Nephron progenitor cell (in vitro differentiated cells): ENCODE measurements around the gene TIPARP.

ENCODE experiments used
- DNase-seq: peaks from one replicate; pipeline ENCODE4 v3.0.0; 2021
- H3K27ac Mint-ChIP-seq: 2 replicates; pipeline ENCODE4 v1.8.0; 2021; ENCODE audit warnings: mild to moderate bottlenecking, moderate library complexity, mixed read lengths
- H3K27me3 Mint-ChIP-seq: 2 replicates; pipeline ENCODE4 v1.8.0; 2021; ENCODE audit warnings: mild to moderate bottlenecking, low read depth, mixed read lengths; ENCODE audit not compliant: poor library complexity
- H3K36me3 Mint-ChIP-seq: 2 replicates; pipeline ENCODE4 v1.8.0; 2021; ENCODE audit warnings: low read depth, mixed read lengths
- H3K4me1 Mint-ChIP-seq: 2 replicates; pipeline ENCODE4 v1.8.0; 2021; ENCODE audit warnings: mixed read lengths
- H3K4me3 Mint-ChIP-seq: 2 replicates; pipeline ENCODE4 v1.8.0; 2021; ENCODE audit warnings: mild to moderate bottlenecking, moderate library complexity, mixed read lengths
- H3K9me3 Mint-ChIP-seq: 2 replicates; pipeline ENCODE4 v1.8.0; 2021; ENCODE audit warnings: mild to moderate bottlenecking, moderate library complexity, mixed read lengths
- TF ChIP-seq, protein P1 (sequence below): fragments of 200-600 bp; sonication (generic); IDR thresholded peaks from 2 replicates; pipeline ENCODE4 v1.5.0; 2021; ENCODE audit warnings: antibody characterized with exemption

TIPARP gene

DNA sequence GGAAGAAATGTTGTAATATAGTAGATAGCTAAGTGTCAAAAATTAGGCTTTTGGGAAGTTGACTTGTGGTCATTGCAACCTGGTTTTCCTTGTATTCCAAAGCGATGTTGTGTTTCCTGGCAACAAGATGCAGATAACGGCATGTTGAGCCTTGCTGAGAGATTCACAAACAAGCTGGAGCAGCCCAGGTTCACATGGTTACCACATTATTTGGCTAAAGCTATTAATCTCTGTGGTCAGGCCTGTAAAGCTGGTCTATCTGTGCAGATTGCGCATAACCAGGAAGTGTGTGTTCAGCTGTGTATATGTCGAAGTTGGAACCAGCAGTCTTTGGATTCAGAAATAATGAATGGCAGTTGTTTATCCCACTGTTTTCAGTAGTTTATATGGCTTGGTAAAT lies 6.6 kb downstream of the TIPARP start:
- H3K4me1 Mint-ChIP-seq, result peaks cover 76% of the 10 kb centered on the region
- H3K9me3 Mint-ChIP-seq, result no peaks in the 10 kb centered on the region
- peak overlapping the region; percentile 70 for H3K27ac Mint-ChIP-seq
- H3K4me3 Mint-ChIP-seq, result peak overlapping the region; percentile 55
- no peaks in the 10 kb centered on the region for H3K27me3 Mint-ChIP-seq
- no peak for DNase-seq
- H3K36me3 Mint-ChIP-seq, result peaks cover 39% of the 10 kb centered on the region
- TF ChIP-seq, protein P1, sequence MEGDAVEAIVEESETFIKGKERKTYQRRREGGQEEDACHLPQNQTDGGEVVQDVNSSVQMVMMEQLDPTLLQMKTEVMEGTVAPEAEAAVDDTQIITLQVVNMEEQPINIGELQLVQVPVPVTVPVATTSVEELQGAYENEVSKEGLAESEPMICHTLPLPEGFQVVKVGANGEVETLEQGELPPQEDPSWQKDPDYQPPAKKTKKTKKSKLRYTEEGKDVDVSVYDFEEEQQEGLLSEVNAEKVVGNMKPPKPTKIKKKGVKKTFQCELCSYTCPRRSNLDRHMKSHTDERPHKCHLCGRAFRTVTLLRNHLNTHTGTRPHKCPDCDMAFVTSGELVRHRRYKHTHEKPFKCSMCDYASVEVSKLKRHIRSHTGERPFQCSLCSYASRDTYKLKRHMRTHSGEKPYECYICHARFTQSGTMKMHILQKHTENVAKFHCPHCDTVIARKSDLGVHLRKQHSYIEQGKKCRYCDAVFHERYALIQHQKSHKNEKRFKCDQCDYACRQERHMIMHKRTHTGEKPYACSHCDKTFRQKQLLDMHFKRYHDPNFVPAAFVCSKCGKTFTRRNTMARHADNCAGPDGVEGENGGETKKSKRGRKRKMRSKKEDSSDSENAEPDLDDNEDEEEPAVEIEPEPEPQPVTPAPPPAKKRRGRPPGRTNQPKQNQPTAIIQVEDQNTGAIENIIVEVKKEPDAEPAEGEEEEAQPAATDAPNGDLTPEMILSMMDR, result no peak

- H3K27ac Mint-ChIP-seq, result no peak overlapping the region
Measured at GRCh38 chr3:156682501-156682900, 8.1 kb downstream of the TIPARP start.

DNA sequence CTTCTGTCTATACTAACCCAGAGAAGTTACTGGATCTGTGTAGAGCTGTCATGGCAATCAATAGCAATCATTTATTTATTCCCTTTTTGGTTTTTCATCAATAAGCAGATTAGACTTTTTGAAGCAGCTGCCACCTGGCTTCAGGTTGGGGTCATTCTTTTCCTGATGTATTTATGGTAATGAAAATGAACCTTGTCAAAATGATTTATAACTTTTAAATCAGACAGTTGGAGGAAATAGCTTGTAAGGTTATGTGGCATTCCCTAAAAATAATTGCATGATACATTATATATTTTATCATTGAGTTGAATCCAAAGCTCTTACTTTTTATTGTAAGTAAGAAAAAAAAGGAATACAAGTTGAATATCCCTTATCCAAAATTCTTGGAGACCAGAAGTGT lies 8.6 kb downstream of the TIPARP start:
- H3K36me3 Mint-ChIP-seq, result peaks cover 33% of the 10 kb centered on the region

More at GRCh38 chr3:156682501-156682900, 8.1 kb downstream of the TIPARP start:
- Mint-ChIP-seq H3K9me3 (no peaks in the 10 kb centered on the region), H3K4me3 (no peak overlapping the region), H3K27me3 (no peaks in the 10 kb centered on the region), H3K36me3 (peaks cover 37% of the 10 kb centered on the region), H3K4me1 (peaks cover 64% of the 10 kb centered on the region)
- no peak for DNase-seq
- TF ChIP-seq, protein P1, result no peak

GRCh38 chr3:156685198-156685597 lies 10.8 kb downstream of the TIPARP start:
- Mint-ChIP-seq H3K4me3 (no peak overlapping the region), H3K36me3 (peaks cover 26% of the 10 kb centered on the region), H3K4me1 (peaks cover 50% of the 10 kb centered on the region), H3K9me3 (no peaks in the 10 kb centered on the region), H3K27me3 (no peaks in the 10 kb centered on the region), H3K27ac (no peak overlapping the region)
- TF ChIP-seq, protein P1, result no peak
- no peak for DNase-seq

More for the DNA sequence above, 8.6 kb downstream of the TIPARP start:
- DNase-seq, result no peak
- Mint-ChIP-seq H3K27me3 (no peaks in the 10 kb centered on the region), H3K4me1 (peaks cover 59% of the 10 kb centered on the region), H3K4me3 (no peak overlapping the region), H3K9me3 (no peaks in the 10 kb centered on the region), H3K27ac (no peak overlapping the region)
- TF ChIP-seq, protein P1, result no peak

GRCh38 chr3:156685752-156686151 lies 11.4 kb downstream of the TIPARP start:
- Mint-ChIP-seq H3K36me3 (peaks cover 20% of the 10 kb centered on the region), H3K27ac (no peak overlapping the region), H3K4me1 (peaks cover 44% of the 10 kb centered on the region), H3K9me3 (no peaks in the 10 kb centered on the region), H3K27me3 (no peaks in the 10 kb centered on the region), H3K4me3 (no peak overlapping the region)
- no peak for DNase-seq
- TF ChIP-seq, protein P1, result no peak

DNA sequence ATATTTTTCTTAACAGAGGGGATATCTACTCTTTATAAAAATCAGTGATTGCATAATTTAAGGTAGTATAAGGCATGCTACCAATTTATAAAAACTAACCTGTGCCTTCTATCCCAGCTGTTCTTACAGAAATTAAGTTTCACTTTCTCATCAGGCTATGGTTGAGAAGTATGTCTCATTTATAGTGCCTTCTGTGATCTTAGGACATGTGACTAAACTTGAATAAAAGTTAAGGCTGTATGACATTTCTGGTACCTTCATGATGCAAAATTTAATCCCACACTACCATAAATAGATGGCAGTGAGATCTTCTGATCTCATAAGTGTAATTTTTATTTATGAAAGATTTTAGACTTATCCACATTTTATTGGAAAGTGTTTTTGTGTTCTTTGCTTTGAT lies 12.6 kb downstream of the TIPARP start:
- no peaks in the 10 kb centered on the region for H3K27me3 Mint-ChIP-seq
- H3K36me3 Mint-ChIP-seq, result peaks cover 10% of the 10 kb centered on the region
- H3K9me3 Mint-ChIP-seq, result no peaks in the 10 kb centered on the region
- peaks cover 33% of the 10 kb centered on the region for H3K4me1 Mint-ChIP-seq
- no peak overlapping the region for H3K27ac Mint-ChIP-seq
- DNase-seq, result no peak
- TF ChIP-seq, protein P1, result no peak
- no peak overlapping the region for H3K4me3 Mint-ChIP-seq
